ENCODE results near the gene SCD5. TPM values are rescaled to one million over a fixed set of nuclear protein-coding genes. Genes with fewer than 3 reads are reported as not detected.

Gene SCD5
- total RNA-seq, 1 donor from 2014 or later, result 55.6 TPM

DNA sequence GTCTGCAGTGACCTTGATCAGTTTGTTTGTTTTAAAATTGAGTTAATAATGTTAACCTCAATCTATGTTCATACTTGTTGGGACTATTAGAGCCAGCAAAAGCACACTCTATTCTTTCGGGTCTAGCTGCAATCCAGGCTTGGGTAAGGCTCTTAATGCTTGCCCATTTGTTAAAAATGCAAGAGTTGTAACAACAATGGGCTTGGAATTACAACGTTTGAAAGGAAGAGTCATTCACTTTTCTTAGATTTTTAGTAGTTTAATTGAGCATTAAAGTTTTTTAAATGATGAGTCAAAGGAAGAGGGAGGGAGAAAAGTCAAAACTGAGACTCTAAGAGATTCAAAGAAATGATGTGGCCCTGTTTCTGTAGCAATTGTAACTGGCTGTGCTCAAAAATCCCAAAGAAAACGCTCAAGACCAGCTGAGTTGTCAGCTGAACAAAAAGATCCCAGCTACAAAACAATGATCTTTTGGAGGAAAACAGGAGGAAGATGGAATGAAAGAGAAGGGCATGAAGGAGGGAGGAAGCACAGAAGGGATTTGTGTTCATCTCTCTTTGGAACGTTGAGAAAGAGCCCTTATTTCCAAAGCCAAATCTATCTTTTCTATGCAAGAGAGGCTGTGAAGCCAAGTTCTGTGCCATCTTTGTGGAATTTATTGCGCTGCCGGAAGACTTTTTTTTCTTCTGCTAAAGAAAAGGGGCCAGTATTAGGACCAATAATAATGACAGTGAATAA is 5.5 kb downstream of the SCD5 start:
- DNase-seq, result peak; percentile 19

DNA sequence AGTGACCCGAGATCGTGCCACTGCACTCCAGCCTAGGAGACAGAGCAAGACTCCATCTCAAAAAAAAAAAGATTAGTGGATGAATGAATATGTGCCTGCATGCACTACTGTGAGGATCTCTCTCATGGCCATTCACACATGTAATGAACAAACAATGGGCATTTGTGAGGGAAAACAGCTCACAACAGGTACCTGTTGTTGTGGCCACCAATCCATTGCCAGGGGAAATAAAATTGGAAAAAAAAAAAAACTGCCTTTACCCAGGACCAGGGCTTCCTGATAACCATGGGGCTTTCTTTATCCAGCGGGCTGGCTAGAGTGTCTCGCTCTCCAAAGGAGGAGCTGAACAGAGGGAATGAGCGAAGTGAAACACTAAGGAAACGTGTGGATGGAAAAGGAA is 7.4 kb downstream of the SCD5 start:
- DNase-seq, result no peak

GRCh38 chr4:82790060-82790660 is 8.4 kb downstream of the SCD5 start:
- no peak for DNase-seq

- no peak for DNase-seq
These were observed 9.4 kb downstream of the SCD5 start for GRCh38 chr4:82789025-82789776.

- DNase-seq, result peak; percentile 25
These were observed 11.3 kb downstream of the SCD5 start for GRCh38 chr4:82787342-82787741.

GRCh38 chr4:82786828-82787227 is 11.8 kb downstream of the SCD5 start:
- DNase-seq, result peak; percentile 83

- peak; percentile 97 for DNase-seq
These were observed 12.8 kb downstream of the SCD5 start for GRCh38 chr4:82785611-82786400.

- peak; percentile 78 for DNase-seq
These were observed 13.7 kb downstream of the SCD5 start for GRCh38 chr4:82784681-82785610.

DNA sequence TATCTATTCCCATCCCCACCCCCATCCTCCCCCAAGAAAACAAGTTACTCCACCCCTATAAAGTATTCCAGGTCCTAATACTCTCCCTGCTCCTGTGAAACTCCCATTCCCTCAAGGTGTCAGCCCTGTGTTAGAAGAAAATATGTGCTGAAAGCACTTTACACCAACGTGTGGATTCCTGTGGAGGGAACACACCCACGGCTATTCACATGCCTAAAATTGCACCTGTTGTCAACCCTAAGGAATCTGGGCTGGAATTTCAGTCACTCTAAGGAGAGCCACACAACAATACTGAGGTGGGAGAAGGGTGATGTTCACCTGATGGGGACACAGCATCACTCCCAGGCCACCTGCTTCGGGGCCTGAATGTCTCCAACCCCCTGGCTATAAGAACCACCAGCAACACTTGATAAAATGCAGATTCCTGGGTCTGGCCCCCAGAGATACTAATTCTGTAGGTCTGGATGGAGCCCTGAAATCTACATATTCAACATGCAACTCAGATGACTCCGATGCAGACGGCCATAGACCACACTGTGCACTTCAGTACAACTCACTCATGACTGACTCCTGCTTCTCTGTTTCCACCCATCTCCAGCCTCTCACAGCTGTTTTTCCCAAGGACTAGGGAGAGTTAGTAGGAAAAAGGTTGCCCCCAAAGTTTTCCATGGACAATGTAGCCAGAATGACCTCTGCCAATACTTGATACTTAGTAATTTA is 15.8 kb downstream of the SCD5 start:
- no peak for DNase-seq

DNA sequence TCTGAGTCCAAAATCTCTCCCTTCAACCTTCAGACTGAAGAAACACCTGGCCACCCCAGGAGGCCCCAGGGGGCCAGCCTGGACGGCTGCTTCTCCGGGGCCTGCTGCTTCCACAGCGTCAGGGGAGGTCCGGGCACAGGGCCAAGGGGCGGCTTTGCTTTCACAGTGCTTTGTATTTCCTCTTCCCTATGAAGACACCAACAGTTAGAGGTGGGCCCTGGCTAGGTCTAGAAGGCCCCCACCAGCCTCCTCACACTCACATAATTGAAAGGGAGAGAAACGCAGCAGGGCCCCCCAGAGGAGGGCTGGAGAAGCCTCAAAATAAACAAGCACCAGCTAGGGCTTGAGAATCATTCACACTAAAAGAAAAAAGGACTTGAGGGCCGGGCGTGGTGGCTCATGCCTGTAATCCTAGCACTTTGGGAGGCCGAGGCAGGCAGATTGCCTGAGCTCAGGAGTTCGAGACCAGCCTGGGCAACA is 17.8 kb downstream of the SCD5 start:
- peak; percentile 89 for DNase-seq

DNA sequence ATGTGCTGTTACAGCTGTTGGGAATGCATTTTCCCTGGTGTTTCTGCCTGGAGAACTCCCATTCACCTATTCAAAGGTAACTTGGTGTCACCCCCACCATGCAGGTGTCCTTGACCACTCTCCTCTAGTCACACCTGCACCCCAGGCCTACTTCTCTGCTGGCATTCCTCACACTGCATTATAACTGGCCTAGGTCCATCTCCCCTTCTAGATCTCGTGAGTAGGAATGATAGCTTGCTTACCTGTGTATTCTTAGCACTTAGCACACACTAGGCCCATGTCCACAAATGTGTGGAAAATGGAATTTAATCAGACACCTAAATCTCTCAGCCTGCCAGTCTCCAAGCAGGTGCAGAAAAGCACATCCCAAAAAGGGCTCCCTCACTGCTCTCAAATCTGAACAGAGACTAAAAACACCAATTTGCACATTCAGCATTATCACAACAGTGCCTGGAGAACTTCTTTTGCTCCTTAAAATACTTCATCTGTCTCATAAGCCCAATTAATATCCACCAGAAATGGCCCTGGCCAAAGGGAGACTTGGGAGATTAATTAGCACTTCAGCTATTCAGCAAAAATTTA is 18.3 kb downstream of the SCD5 start:
- no peak for DNase-seq

- DNase-seq, result no peak
These were observed 19.6 kb downstream of the SCD5 start for GRCh38 chr4:82779032-82779431.

DNA sequence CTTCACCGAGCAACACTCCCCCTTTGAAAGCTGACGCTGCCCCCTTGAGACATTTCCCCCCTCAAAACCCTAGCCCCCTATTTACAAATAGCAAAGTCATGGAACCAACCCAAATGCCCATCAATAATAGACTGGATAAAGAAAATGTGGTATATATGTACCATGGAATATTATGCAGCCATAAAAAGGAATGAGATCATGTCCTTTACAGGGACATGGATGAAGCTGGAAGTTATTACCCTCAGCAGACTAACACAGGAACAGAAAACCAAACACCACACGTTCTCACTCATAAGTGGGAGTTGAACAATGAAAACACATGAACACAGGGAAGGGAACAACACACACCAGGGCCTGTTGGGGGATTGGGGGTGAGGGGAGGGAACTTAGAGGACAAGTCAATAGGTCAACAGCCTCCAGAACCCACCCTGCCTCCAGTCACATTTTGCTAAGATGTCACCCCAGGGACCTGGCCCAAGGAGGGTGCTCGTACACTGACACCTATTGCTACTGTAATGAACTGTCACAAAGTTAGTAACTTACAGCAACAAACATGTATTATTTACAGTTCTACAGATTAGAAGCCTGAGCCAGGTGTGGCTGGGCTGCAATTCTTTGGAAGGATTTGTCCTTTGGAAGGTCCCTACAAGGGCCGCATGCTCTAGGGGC is 20.6 kb downstream of the SCD5 start:
- DNase-seq, result no peak

- no peak for DNase-seq
These were observed 21.6 kb downstream of the SCD5 start for GRCh38 chr4:82776925-82777542.

DNA sequence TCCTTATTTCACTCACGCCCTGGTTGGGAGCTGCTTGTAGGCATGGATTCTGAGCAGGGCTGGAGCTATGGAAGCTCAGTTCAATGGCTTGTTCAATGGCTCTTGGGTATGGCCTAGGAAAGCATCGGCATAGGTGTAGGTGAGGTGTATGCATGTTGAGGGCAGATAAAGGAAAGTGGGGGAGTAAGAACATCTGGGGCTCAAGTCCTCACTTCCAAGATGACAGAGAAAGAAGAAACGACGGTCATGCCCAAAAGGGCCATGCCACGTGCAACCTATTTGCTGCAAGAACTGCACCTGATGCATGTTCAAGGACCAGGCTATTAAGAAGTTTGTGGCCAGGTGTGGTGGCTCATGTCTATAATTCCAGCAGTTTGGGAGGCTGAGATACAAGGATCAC is 23.4 kb downstream of the SCD5 start:
- no peak for DNase-seq

- DNase-seq, result no peak
These were observed 23.9 kb downstream of the SCD5 start for GRCh38 chr4:82774711-82775171.

- DNase-seq, result no peak
These were observed 25.5 kb downstream of the SCD5 start for GRCh38 chr4:82773057-82773456.

- no peak for DNase-seq
These were observed 28.0 kb downstream of the SCD5 start for GRCh38 chr4:82770607-82771006.

DNA sequence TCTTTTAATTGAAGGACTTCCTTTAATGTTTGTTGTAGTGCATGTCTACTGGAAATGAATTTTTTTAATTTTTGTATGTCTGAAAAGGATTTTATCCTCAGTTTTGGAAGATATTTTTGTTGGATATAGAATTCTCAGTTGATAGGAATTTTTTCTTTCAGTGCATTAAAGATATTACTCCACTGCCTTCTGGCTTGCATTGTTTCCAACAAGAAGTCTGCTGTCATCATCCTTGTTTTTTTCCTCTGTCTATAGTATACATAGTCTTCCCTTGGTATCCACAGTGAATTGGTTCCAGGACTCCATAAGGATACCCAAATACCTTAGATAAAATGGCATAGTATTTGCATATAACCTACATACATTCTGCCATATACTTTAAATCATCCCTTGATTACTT is 33.5 kb downstream of the SCD5 start:
- DNase-seq, result no peak

Measured in dermis blood vessel endothelial cell (primary cell).